DOHH2 (cell line): Measurements from ENCODE around the gene TAX1BP1.

Experiments used
- H3F3A ChIP-seq: fragments of 200-600 bp; sonication (generic), shearing (Covaris generic); 2 replicates; pipeline ENCODE4 v1.6.0; 2016; ENCODE audit warnings: antibody characterized with exemption, mild to moderate bottlenecking; ENCODE audit not compliant: control insufficient read depth, insufficient read depth
- H3K27ac ChIP-seq: fragments of 200-600 bp; sonication (generic); 2 replicates; pipeline ENCODE4 v1.5.1; 2014; ENCODE audit warnings: low read depth, mild to moderate bottlenecking, low read length, moderate library complexity
- H3K27me3 ChIP-seq: fragments of 200-600 bp; sonication (generic); 2 replicates; pipeline ENCODE4 v1.6.1; 2014; ENCODE audit warnings: mild to moderate bottlenecking, low read length, mixed read lengths; ENCODE audit not compliant: control insufficient read depth
- H3K36me3 ChIP-seq: fragments of 200-600 bp; sonication (generic); 2 replicates; pipeline ENCODE4 v1.6.1; 2014; ENCODE audit warnings: mild to moderate bottlenecking, low read length, moderate library complexity, mixed read lengths; ENCODE audit not compliant: control insufficient read depth
- H3K4me1 ChIP-seq: fragments of 200-600 bp; sonication (generic); 2 replicates; pipeline ENCODE4 v1.6.1; 2014; ENCODE audit warnings: mild to moderate bottlenecking, low read length, mixed read lengths; ENCODE audit not compliant: control insufficient read depth
- H3K4me2 ChIP-seq: fragments of 200-600 bp; sonication (generic); 2 replicates; pipeline ENCODE4 v1.6.0; 2014; ENCODE audit warnings: mild to moderate bottlenecking, low read length, moderate library complexity
- H3K4me3 ChIP-seq: fragments of 200-600 bp; sonication (generic); 2 replicates; pipeline ENCODE4 v1.5.1; 2014; ENCODE audit warnings: mild to moderate bottlenecking, low read length, mixed read lengths
- H3K79me2 ChIP-seq: fragments of 200-600 bp; sonication (generic); 2 replicates; pipeline ENCODE4 v1.6.1; 2014; ENCODE audit warnings: mild to moderate bottlenecking, low read length, mixed read lengths; ENCODE audit not compliant: control insufficient read depth
- H3K9me2 ChIP-seq: fragments of 200-600 bp; sonication (generic); replicated peaks from 2 replicates; pipeline ENCODE4 v1.6.1; 2014; ENCODE audit warnings: mild to moderate bottlenecking, low read length, mixed read lengths; ENCODE audit not compliant: control insufficient read depth
- H3K9me3 ChIP-seq: fragments of 200-600 bp; sonication (generic); 2 replicates; pipeline ENCODE4 v1.6.1; 2014; ENCODE audit warnings: antibody characterized with exemption, low read length, mixed read lengths; ENCODE audit not compliant: control insufficient read depth, insufficient read depth
- H4K20me1 ChIP-seq: fragments of 200-600 bp; sonication (generic); 2 replicates; pipeline ENCODE4 v1.6.0; 2014; ENCODE audit warnings: low read depth, mild to moderate bottlenecking, antibody characterized with exemption, low read length, moderate library complexity; ENCODE audit not compliant: control insufficient read depth, insufficient read depth
- CTCF ChIP-seq: fragments of 200-600 bp; sonication (generic); IDR thresholded peaks from one replicate; pipeline ENCODE4 v1.5.1; 2014; ENCODE audit warnings: antibody characterized with exemption, mild to moderate bottlenecking, low read depth, low read length; ENCODE audit not compliant: poor library complexity, severe bottlenecking
- EZH2phosphoT487 ChIP-seq: fragments of 200-600 bp; sonication (generic); IDR thresholded peaks from 2 replicates; pipeline ENCODE4 v1.6.1; 2017; ENCODE audit warnings: borderline replicate concordance, mild to moderate bottlenecking, antibody characterized with exemption, low read length, moderate library complexity, mixed read lengths

TAX1BP1 gene

GRCh38 chr7:27795977-27796376 lies 56.0 kb downstream of the TAX1BP1 start:
- Histone ChIP-seq H3K27ac (no peak overlapping the region), H3K9me3 (no peaks in the 10 kb centered on the region), H3K36me3 (peaks cover 26% of the 10 kb centered on the region), H3K4me2 (no peak overlapping the region), H3F3A (no peaks in the 10 kb centered on the region), H3K4me3 (no peak overlapping the region), H3K27me3 (no peaks in the 10 kb centered on the region), H3K9me2 (no peaks in the 10 kb centered on the region), H3K79me2 (no peaks in the 10 kb centered on the region), H4K20me1 (no peaks in the 10 kb centered on the region), H3K4me1 (no peaks in the 10 kb centered on the region)
- TF ChIP-seq CTCF (no peak), EZH2phosphoT487 (no peak)

DNA sequence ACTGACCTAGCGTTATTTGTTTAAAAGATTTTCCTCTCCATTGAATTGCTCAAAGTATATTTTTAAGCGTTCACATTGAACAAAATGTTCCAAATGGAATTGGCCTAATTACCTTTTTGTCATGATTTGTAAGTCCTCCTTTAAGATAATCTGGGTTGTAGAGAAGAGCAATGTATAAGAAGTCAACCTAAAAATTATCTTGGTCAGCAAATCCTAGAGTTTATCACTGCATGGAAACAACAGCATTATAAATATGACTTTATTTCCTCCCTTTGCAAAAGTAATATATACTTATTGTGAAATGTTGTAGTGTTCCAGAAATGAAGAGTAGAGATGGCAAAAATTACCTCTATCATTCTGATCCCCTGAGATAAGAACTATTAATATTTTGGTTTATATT lies 59.2 kb downstream of the TAX1BP1 start:
- H3K79me2 ChIP-seq = no peaks in the 10 kb centered on the region
- no peaks in the 10 kb centered on the region for H3K4me1 ChIP-seq
- TF ChIP-seq CTCF (no peak), EZH2phosphoT487 (no peak)
- no peaks in the 10 kb centered on the region for H3K9me3 ChIP-seq
- H3F3A ChIP-seq = no peaks in the 10 kb centered on the region
- no peak overlapping the region for H3K27ac ChIP-seq
- H3K9me2 ChIP-seq = no peaks in the 10 kb centered on the region
- H3K4me3 ChIP-seq = no peak overlapping the region
- H3K27me3 ChIP-seq = no peaks in the 10 kb centered on the region
- H4K20me1 ChIP-seq = no peaks in the 10 kb centered on the region
- H3K36me3 ChIP-seq = peaks cover 8% of the 10 kb centered on the region
- H3K4me2 ChIP-seq = no peak overlapping the region

GRCh38 chr7:27802999-27803398 lies 63.0 kb downstream of the TAX1BP1 start:
- H3F3A ChIP-seq = no peaks in the 10 kb centered on the region
- H3K9me2 ChIP-seq = no peaks in the 10 kb centered on the region
- H3K9me3 ChIP-seq = no peaks in the 10 kb centered on the region
- no peaks in the 10 kb centered on the region for H3K4me1 ChIP-seq
- no peaks in the 10 kb centered on the region for H3K27me3 ChIP-seq
- no peak overlapping the region for H3K4me3 ChIP-seq
- no peak overlapping the region for H3K4me2 ChIP-seq
- no peaks in the 10 kb centered on the region for H3K79me2 ChIP-seq
- H3K36me3 ChIP-seq = 0 out of 2 replicates have a peak, but pooled peaks cover 5% of the 10 kb centered on the region
- no peak overlapping the region for H3K27ac ChIP-seq
- no peaks in the 10 kb centered on the region for H4K20me1 ChIP-seq
- no peak for TF ChIP-seq EZH2phosphoT487
- TF ChIP-seq CTCF = no peak

- Histone ChIP-seq H3K27me3 (no peaks in the 10 kb centered on the region), H3K4me3 (no peak overlapping the region), H3K27ac (no peak overlapping the region), H3K36me3 (0 out of 2 replicates have a peak, but pooled peaks cover 5% of the 10 kb centered on the region), H3K4me1 (no peaks in the 10 kb centered on the region), H3K4me2 (no peak overlapping the region), H3K9me2 (no peaks in the 10 kb centered on the region), H3K79me2 (no peaks in the 10 kb centered on the region), H3F3A (no peaks in the 10 kb centered on the region), H4K20me1 (no peaks in the 10 kb centered on the region), H3K9me3 (no peaks in the 10 kb centered on the region)
- TF ChIP-seq CTCF (no peak), EZH2phosphoT487 (no peak)
These were observed 64.2 kb downstream of the TAX1BP1 start for GRCh38 chr7:27804139-27804538.
